ENCODE results near the gene ULK3.

The ULK3 gene

DNA sequence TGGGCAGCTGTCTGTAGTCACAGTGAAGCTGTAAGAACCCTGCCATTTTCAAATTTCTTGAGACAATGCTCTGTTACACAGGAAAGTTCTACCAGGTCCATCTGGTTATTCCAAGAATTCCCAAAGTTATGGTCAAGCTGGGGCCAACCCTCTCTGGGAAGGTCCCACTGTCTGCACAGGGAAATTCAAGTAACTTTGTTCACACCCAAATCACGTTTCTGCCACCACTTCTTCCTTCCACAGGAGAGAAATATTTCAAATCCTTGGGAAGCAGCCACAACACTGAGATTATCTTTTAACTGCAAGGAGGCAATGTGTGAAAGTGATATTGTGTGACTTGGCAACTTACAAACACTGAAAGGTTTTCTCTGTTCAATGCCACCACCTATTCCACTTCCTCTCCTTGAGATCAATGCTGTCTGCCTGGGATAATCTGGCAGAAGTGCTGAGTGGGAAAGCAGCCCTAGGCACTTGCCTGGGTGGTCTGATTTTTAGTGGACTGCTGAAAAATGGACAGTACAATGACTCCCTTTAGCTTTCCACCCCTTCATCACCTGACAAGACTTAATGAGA is 24.6 kb upstream of the ULK3 start:
- no peak for DNase-seq

DNA sequence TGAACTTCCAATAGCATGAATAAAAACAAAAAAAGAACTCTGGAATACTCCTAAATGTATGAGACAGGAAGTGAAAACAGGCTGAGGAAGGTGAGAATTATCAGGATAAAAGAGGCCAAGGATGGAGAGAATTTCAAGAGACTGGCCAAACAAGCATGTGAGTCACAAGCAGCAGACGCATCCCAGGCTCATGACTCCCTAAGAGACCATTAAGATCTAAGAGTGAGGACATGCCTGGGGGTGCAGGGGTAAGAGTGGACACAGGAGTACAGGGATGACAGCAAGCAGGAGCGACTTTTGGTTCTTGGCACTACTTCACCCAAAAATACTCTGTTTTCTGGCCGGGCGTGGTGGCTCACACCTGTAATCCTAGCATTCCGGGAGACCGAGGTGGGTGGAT is 23.1 kb upstream of the ULK3 start:
- DNase-seq: no peak

DNA sequence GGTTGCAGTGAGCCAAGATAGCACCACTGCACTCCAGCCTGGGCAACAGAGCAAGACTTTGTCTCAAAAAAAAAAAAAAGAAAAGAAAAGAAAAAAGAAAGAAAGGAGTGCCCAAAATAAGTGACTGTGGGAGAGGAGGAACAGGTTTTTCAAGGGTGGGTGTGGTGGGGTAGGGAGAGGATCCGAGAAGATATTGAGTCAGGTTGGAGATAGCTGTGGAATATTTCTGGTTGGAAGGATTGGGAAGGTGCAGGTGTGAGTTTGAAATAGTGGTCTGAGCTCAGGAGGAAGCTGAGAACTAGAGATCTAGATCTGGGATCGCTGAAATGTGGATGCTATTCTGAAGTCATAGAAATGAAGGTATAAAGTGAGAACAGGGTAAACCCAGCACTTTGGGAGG is 22.4 kb upstream of the ULK3 start:
- no peak for DNase-seq

DNA sequence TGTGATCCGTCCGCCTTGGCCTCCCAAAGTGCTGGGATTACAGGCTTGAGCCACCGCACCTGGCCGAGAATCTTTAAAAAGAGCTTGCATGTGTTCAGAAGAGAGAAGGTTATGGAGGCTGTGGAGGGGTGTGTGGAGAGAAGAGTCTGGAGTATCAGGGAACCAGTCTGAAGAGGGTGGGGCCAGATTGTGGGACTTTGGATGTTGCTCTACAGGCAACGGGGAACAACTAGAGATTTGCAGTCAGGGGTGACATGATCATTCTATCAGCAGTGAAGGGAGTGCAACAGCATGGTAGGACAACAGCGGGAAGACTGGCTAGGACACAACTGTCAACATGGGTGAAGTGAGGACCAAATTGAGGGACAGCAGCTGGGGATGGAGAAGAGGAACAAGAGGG is 21.3 kb upstream of the ULK3 start:
- no peak for DNase-seq

DNA sequence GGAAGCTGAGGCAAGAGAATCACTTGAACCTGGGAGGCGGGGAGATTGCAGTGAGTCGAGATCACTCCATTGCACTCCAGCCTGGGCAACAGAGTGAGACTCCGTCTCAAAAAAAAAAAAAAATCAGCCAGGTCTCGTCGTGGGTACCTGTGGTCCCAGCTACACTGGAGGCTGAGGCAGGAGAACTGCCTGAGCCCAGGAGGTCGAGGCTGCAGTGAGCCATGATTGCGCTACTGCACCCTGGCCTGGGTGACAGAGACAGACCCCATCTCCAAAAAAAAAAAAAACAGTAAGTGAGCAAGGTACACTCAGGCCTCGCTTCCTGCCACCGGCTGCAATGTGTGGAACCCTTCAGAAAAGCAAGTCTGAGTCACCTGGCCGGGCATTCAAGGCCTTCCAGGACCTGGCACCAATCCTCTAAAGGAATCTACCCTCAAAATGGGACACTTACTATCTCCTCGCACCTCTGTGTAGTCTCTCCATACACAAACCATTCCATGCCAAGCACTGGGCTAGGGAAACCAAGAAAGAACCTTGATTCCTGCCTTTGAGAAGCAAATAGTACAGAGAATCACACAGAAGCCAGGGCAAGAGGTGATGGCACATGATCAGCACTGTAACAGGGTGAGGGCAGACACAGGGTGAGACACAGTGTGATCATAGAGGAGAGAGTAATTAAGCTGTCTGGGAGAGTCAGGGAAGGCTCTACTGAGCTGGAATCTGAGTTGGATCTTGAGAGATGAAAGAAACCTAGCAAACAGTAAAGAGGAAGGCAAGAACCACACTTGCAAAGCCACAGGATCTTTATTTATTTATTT is 20.5 kb upstream of the ULK3 start:
- no peak for DNase-seq

DNA sequence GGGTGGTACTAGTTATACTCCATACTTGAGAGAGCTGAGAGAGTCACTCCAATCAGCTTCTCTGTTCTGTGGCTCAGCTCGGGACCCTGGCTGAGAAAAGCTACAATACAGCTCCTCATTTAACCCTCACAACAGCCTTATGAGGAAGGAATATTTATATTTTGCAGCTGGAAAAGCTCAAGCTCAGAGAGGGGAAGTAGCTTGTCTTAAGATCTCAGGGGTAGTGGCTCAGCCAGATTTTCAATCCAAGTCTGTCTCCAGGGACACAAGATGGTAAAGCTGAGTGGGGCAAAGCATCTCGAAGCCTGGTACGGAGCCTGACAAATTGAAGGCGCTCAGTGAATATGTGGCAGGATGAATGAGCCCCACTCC is 15.4 kb upstream of the ULK3 start:
- no peak for DNase-seq

DNA sequence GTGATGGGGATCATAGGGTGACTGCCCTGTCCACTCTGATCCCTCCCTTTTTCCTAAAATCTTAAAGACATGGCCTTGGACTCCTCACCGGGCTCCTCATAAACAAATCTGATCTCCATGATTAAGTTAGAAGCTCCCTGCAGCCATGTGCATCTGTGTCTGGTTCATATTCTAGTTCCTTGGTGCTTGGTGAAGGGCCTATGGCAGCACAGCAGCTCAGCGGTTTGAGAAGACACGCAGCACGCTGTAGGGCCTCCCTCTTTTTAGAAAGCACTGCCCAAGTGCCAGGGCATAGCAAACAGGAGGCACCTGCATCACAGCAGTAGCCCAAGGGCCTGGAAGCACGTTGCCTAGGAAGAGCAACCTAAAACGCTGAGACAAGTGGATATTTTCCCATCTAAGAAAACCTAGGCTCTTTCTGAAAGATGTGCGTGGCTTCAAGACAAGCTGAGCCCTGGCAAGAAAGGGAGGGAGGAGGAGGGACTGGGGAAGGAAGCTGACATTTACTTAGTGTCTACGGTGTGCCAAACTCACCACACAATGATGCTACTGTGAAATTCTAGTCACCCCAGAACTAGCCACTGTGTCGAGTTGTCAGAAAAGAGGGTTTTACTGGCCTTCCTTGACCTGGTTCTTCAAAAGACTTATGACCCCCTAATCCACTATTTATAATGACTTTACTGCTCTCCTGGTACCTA is 14.9 kb upstream of the ULK3 start:
- no peak for DNase-seq

DNA sequence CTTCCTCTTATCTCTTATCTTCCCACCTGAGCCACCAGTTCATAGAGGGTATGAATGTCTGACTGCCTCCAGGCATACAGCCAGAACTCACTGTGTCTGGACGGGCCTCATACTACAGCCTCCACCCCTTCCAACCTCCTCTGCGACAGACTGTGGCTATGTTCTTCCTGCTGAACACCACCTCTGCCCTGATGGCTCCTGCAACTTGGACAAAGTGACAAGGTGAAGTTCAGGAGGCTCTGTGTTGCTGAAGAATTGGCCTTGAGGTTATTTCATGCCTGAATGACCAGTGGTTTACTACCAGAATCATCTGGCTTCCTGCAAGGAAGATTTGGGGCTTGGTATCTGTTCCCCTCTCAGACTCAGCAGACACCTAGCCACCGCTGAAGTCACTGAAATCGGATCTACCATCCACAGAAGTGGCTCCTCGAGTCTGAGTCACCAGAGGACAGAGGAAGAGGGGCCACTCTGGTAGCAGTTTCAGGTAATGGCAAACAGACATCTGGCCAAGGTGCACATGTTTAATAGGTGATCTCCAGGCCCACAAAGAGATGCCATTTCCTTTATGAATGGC is 14.2 kb upstream of the ULK3 start:
- no peak for DNase-seq

DNA sequence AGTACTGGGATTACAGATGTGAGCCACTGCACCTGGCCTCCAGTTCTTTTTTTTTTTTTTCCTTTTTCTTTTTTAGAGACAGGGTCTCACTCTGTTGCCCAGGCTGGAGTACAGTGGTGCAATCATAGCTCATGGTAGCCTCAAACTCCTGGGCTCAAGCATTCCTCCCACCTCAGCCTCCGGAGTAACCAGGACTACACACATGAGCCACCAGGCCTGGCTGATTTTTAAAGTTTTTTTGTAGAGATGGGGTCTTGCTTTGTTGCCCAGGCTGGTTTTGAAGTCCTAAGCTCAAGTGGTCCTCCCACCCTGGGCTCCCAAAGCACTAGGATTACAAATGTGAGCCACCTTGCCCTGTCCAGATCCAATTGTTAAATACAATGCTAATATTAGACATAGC is 13.6 kb upstream of the ULK3 start:
- no peak for DNase-seq

DNA sequence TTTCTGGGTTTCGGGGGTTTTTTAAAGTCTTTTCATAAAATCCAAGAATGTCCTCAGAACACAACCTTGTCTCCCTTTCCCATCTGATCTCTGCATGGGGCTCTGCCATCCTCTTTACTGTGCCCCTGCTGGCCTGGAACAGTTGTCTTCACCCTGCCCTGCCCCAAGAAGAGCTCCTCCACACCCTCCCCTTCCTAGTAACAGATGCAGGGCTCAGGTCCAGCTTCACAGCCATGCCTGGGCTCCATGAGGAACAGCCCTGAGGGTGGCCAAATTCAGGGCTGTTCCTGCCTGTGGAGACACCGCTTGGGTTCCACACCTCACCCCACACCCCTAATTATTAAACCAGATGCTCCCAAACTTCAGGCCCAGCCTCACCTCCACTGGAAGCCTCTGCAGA is 12.9 kb upstream of the ULK3 start:
- DNase-seq: no peak

DNA sequence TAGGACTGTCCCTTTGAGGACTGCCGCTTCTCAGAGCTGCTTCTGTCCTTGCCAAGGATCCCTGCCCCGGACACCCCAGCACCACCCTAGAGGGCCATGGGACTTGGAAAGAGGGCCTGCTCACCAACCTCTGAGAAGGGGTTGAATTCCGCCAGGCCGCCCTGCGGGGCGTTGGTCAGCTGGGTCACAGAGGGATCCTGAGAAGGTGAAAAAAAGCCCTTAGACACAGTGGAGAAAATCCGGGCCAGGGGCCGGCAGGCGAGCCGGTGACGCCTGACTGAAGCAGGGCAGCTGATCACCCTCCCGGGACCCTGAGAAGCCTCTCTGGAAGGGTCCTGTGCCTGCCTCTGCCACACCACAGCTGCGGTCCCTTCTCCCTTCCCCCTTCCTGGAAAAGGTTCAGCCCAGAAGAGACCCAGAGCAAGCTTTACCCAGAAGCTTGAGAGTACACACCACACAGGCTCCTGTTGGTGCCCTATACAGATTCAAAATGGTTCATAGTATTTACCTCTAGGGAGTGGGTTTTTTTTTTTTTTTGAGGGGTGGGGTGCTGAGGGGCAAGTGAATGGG is 11.6 kb upstream of the ULK3 start:
- no peak for DNase-seq

DNA sequence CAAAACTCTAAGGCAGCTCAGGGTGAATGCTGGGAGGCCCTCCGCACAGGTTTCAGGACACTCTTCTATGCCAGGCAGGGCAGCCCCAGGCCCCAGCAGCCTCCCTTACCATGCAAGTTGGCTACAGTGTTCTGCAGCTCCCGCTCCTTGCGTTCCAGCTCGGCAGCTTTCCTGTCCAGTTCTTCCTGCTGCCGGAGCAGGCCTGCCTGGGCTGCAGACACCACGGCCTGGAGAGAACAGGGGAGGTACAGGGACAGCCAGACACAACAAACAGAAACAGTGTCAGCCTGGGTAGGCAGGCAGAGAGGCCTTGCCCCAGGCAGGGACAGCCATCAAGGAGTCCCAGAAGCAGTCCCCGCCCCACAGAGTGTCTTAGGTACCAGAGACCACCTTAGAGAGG is 9.0 kb upstream of the ULK3 start:
- DNase-seq: no peak

DNA sequence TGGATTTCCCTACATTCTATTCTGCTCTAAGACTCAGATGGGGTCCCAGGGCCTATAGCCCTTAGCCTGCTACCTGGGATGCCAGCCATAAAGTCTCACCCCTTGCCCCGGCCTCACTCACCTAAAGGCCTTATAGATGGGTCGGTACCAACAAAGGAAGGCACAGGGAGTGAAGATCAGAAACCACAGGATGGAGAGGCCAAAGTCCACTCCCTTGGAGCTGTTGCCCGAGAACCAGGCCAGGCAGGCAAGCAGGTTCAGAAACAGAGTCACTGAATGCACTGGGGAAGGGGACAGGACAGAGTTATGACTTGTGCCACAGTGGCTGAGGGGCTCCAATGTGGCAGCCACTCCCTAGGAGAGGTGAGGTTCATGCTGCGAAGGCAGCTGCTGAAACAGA is 7.4 kb upstream of the ULK3 start:
- DNase-seq: no peak

DNA sequence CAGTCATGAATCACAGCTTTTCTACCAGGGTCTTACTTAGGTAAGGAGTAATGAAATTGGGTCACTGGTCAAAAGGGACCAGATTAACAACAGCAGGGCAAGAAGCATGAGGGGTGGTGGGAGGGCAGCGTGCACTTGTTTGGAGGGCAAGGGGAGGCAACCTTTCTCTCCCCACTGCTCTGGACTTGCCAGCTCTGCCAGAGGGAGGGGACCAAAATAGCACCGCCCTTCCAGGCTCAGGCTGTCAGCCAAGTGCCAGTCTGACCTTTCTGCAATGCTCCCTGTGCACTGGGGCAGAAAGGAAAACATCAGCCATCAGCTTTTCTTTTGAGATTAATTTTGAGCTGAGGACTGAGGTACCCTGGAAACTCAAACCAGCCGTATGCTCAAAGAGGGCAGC is 4.5 kb upstream of the ULK3 start:
- no peak for DNase-seq

DNA sequence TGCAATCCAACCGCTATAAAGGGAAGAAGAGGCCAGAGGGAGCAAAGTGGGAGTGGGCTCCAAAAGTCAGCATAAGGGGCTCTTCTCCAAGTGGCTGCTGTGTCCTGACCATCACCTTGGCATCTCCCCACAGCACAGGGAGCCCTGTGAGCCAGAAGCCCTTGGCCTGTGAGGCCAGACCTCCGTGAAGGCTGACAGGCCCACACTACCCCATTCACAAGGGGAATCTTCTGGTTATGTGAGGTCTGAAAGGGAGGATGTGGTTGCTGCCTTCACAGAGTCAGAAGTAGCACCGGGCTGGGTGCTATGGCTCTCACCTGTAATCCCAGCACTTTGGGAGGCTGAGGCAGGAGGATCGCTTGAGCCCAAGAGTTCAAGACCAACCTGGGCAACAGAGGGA is 2.6 kb upstream of the ULK3 start:
- peak; percentile 26 for DNase-seq

DNA sequence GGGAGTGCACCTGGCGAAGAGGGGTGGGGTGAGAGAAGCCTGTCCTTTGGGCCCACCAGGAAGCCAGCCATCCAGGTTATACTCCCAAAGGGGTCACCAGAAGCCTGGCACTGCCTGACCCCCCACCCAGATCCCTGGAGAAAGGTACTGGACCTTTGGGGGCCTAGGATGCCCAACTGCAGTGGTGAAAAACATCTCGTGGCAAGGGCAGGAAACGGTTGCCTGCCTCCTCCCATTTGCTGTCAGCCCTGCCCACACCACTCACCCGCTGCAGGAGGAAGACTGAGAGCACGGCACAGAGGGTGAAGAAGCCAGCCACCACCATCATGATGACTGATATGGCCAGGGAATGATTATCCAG is 2.2 kb upstream of the ULK3 start:
- DNase-seq: peak; percentile 70

DNA sequence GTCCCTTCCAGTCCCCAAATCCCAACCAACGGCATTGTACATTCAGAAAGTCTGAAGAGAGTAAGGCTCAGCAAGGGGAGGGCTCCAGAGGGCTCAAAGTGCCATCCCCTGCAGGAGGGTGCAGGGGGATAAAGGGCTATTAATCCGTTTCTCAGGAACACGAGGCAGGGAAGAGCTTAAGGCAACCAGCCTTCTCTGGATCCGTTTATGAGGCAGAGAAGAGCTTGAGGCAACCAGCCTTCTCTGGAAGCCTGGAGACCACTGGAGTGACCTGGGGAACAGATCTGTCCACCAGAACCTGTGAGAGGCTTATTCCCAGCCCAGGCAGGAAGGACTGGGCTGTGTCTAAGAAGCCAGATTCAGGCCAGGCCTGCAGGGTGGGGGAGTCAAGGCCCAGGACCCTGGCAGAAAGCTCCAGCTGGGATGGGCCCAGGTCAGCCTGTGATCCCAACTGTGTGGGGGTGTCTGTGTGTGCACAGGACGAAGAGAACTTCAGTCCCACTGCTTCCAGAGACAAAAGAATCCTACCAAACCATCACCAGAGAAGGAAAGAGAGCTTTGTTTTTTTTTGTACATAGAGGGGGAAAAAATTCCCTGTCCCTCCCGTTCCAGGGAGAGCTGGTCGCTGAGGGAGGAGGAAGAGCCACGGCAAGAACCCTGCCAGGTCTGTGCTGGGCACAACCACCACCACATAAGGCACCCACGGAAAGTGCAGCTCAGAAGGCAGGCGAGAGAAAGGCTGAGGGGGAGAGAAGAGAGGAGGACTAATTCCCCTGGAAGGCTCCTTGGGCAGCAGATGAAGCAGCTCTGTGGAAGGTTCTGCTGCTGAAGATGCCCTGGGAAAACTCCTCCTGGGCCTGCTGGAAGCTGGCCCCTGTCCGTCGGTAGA is 1.6 kb upstream of the ULK3 start:
- DNase-seq: no peak

DNA sequence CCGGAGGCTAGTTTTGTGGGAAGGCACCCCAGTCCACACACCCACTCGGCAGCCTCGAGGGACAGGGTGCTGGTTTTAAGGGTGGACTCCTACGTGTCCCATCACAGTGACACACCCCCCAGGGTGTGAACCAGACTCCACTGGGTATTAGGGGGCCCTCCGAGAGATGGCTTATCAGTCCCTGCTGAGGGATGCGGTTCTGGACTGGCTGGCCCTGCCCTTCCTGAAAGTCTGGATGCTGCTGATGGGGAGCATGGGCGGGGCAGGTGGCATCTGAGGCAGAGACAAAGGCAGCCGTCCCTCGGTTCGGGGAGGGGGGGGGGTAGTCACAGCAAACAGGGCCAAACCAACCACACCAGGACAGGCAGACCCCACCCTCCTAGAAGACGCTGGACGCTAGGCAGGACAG is 939 bp upstream of the ULK3 start:
- DNase-seq: peak; percentile 25

DNA sequence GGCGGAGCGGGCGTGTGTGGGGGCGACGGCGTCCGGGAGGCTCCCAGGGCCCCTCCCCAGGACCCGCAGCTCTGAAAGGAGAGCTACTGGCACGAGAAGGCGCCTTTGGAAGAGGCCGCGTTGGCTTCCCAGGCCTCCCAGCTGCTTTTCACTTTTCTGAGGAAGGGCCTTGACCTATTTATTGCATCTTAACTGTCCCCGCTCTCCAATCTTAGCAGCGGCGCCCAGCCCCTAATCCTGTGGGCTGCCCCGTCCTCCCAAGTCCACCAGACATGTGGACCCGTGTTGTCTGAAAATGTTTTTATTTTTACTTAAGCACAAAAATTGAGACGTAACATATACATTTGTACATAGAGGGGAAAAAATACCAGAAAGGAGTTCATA is 481 bp upstream of the ULK3 start:
- DNase-seq: no peak

DNA sequence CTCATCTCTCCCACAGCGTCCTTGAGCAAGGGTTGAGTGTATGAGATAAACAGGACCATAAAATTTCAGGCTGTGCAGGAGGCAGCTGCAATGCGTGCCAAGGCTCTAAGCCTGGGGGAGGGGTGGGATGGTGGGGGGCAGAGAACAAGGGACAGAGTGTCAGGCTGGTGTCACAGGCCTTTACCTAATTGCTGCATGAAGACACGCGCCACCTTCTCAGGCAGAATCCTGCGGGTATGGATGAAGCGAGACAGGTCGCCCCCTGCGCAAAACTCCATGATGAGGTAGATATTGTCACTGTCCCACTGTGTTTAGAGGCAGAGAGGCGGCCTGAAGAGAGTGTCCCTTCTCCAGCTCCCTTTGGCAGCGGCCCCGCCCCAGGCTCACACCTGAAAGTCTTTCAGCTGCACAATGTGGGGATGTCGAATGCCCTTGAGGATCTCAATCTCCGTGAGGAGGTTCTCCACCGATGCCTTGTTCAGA is 1.0 kb downstream of the ULK3 start:
- no peak for DNase-seq

DNA sequence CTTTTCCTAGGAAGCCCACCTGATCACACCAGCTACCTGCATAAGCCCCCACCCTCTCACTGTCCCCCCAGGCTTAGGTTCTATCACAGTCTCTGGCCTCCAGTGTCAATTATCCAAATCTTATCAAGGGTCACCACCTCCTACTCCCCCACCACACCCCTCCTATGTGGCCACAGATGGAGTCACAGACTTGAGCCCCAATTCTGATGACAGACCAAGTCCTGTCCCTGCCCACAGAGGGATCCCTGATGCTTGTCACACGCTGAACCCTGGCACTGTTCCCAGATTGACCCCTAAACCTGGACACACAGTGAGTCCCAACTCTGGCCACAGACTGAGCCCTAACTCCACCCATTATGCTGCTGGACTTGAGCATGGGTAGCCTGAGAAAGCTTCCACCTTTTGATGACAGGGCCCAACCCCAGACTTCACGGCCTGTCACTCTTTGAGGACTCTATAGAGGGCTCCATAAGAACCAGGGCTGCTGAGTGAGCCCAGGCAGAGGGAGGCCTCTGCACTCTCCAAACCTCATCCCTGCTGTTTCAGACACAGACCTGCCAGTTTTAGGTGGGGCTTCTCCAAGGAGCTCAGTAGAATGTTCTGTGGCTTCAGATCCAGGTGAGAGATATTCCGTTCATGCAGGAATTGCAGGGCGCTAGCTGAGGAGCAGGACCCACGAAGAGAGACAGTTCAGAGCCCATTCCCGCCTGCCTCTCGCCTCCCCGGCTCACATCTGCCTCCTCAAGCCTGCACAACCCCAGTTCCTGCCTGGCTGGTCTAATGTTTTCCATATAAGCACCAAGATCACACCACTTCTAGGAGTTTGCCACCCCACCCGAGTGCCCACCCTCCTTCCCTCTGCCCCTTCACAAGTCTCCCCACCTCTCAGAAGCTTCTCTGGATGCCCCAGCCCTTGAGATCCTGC is 1.8 kb downstream of the ULK3 start:
- DNase-seq: no peak

Data from stimulated activated CD4-positive, alpha-beta T cell treated with anti-CD3 and anti-CD28 coated beads, Interleukin-15, amount 100 ng/mL, for 24 hours (primary cell).